Prostate gland (tissue), 2 donors: ENCODE measurements around the gene ATP6AP1. TPM values are rescaled to one million over a fixed set of nuclear protein-coding genes. Genes with fewer than 3 reads are reported as not detected.
A peak's percentile ranks its signal among the peaks of the same experiment; 100 is the strongest.

Experiments used
- DNase-seq: peaks from one replicate; pipeline ENCODE4 v3.0.0-alpha.2; 2019; ENCODE audit warnings: low spot score
- H3K27ac ChIP-seq, 2 donors: fragments of 200-600 bp; sonication (generic); 2 replicates each; pipeline ENCODE4 v1.5.1; 2017 to 2019
- H3K27me3 ChIP-seq: fragments of 200-600 bp; sonication (generic); replicated peaks from 2 replicates; pipeline ENCODE4 v1.5.1; 2019; ENCODE audit not compliant: insufficient read depth
- H3K36me3 ChIP-seq, 2 donors: fragments of 200-600 bp; sonication (generic); 1 replicate in 1 of 2; 2 replicates in 1 of 2; pipeline versions ENCODE4 v1.5.1 to v1.8.1; 2017 to 2019
- H3K4me1 ChIP-seq: fragments of 200-600 bp; sonication (generic); replicated peaks from 2 replicates; pipeline ENCODE4 v1.5.1; 2019
- H3K4me3 ChIP-seq, 2 donors: fragments of 200-600 bp; sonication (generic); 2 replicates each; pipeline ENCODE4 v1.5.1; 2017 to 2019
- H3K9me3 ChIP-seq: fragments of 200-600 bp; sonication (generic); 2 replicates; pipeline ENCODE4 v1.5.1; 2017
- CTCF ChIP-seq, 4 experiments: fragments of 200-600 bp in 2 of 4; fragments of 450-650 bp in 2 of 4; sonication (generic) in 2 of 4; IDR thresholded peaks; 1 replicate in 3 of 4; 2 replicates in 1 of 4; pipeline ENCODE4 v1.5.1; 2016 to 2019; ENCODE audit warnings: antibody characterized with exemption in 4 of 4, mild to moderate bottlenecking in 2 of 4, moderate library complexity in 2 of 4
- POLR2A ChIP-seq: fragments of 450-650 bp; IDR thresholded peaks from one replicate; pipeline ENCODE4 v1.6.1; 2016; ENCODE audit warnings: antibody characterized with exemption, mild to moderate bottlenecking
- POLR2AphosphoS5 ChIP-seq: sonication (generic); formaldehyde crosslinking; IDR thresholded peaks from one replicate; pipeline ENCODE4 v1.6.1; 2017; ENCODE audit warnings: antibody characterized with exemption
- WGBS: methylation state at CpG from one replicate; pipeline ENCODE4 v1.1.5; 2018; 5-methylcytosine and 5-hydroxymethylcytosine counted together
- intact Hi-C: fragments of 100-400 bp; cut with DNase I; formaldehyde crosslinking; loops from one replicate; pipeline ENCODE4 v1.14.2; 2022
- microRNA-seq: library from miRNA; unstranded; fragments of <30 nt; microRNA quantifications from one replicate; pipeline ENCODE4, GENCODE V29; 2016
- small RNA-seq, 2 donors: library from RNA; depleted of rRNA; stranded (forward); fragments of <200 nt; gene quantifications; one replicate each; pipeline ENCODE3, GENCODE V24; 2016
- total RNA-seq, 2 donors: library from RNA; depleted of rRNA; stranded (reverse); fragments of >200 nt; gene quantifications; one replicate each; pipeline ENCODE4 v1.1.0, GENCODE V29; 2016

The ATP6AP1 gene
- total RNA-seq, 2 donors from 2014 or later: 110 to 149 TPM

GRCh38 chrX:154483325-154483724 lies 54.8 kb downstream of the ATP6AP1 start:
- Histone ChIP-seq H3K27ac (no peak overlapping the region), H3K9me3 (no peaks in the 10 kb centered on the region), H3K4me1 (no peaks in the 10 kb centered on the region), H3K36me3 (no peaks in the 10 kb centered on the region), H3K4me3 (no peak overlapping the region), H3K27me3 (no peaks in the 10 kb centered on the region)
- DNase-seq: no peak
- intact Hi-C loops: no loop called here
- TF ChIP-seq POLR2AphosphoS5 (no peak), CTCF (IDR thresholded peaks at IDR 0.05) (no peak), POLR2A (no peak)
- WGBS: 67% methylated on average over 3 of the region's 7 CpGs

GRCh38 chrX:154484255-154485149 lies 56.0 kb downstream of the ATP6AP1 start:
- DNase-seq: no peak
- Histone ChIP-seq H3K27me3 (no peaks in the 10 kb centered on the region), H3K4me1 (no peaks in the 10 kb centered on the region), H3K4me3 (no peak overlapping the region), H3K27ac (no peak overlapping the region), H3K9me3 (no peaks in the 10 kb centered on the region), H3K36me3 (no peaks in the 10 kb centered on the region)
- intact Hi-C loops: loop anchor here (5.0 kb wide), 1 partner anchor 47 kb away; the partner anchor contains the start of gene GDI1
- 83% methylated on average over 13 of the region's 16 CpGs for WGBS
- TF ChIP-seq POLR2AphosphoS5 (no peak), POLR2A (no peak), CTCF (IDR thresholded peaks at IDR 0.05) (no peak)

- intact Hi-C loops: loop anchor here (5.0 kb wide), 1 partner anchor 48 kb away; the partner anchor contains the start of gene GDI1
- DNase-seq: no peak
- H3K36me3 ChIP-seq: no peaks in the 10 kb centered on the region
- 34% methylated on average over 27 of the region's 35 CpGs for WGBS
- peak overlapping the region; percentile 54 to 57 for H3K4me3 ChIP-seq
- H3K4me1 ChIP-seq: no peaks in the 10 kb centered on the region
- TF ChIP-seq POLR2A (no peak), CTCF (IDR thresholded peaks at IDR 0.05) (no peak), POLR2AphosphoS5 (no peak)
- H3K27me3 ChIP-seq: no peaks in the 10 kb centered on the region
- peak overlapping the region; percentile 75 to 85 for H3K27ac ChIP-seq
- H3K9me3 ChIP-seq: no peaks in the 10 kb centered on the region
Measured at GRCh38 chrX:154485150-154486051, 56.9 kb downstream of the ATP6AP1 start.

GRCh38 chrX:154486052-154486395 lies 57.5 kb downstream of the ATP6AP1 start:
- no peak for DNase-seq

More at GRCh38 chrX:154486052-154486395, 57.5 kb downstream of the ATP6AP1 start:
- no peaks in the 10 kb centered on the region for H3K4me1 ChIP-seq
- TF ChIP-seq POLR2A: no peak
- TF ChIP-seq POLR2AphosphoS5: no peak
- no peak for TF ChIP-seq CTCF (IDR thresholded peaks at IDR 0.05)
- intact Hi-C loops: loop anchor here (5.0 kb wide), 1 partner anchor 49 kb away; the partner anchor contains the start of gene GDI1
- no peaks in the 10 kb centered on the region for H3K36me3 ChIP-seq
- H3K27me3 ChIP-seq: no peaks in the 10 kb centered on the region
- peak overlapping the region; percentile 75 to 85 for H3K27ac ChIP-seq
- 0% methylated on average over 14 of the region's 35 CpGs for WGBS
- H3K4me3 ChIP-seq: peak overlapping the region; percentile 54 to 57
- H3K9me3 ChIP-seq: no peaks in the 10 kb centered on the region

Small RNA genes within 50 kb of the gene (microRNA-seq; reads per million reads assigned to microRNA genes)
- gene MIR6858: 3.6 reads per million, percentile 39 among the genes with 10 or more reads in this experiment

Small RNA genes within 50 kb of the gene (small RNA-seq; reads per million reads assigned to genes)
- gene MIR6858 (0.50 to 0.56 reads per million in 2 donors), gene SNORA70 (0 reads per million in 2 donors)

Other genes starting within 250 kb of the ATP6AP1 start
- gene OPN1MW, start 246.1 kb upstream of the ATP6AP1 start, total RNA-seq: not detected
- not detected for gene OPN1MW2, start 208.9 kb upstream of the ATP6AP1 start, total RNA-seq
- gene OPN1MW3, start 171.1 kb upstream of the ATP6AP1 start, total RNA-seq: not detected
- gene TEX28, start 133.6 kb upstream of the ATP6AP1 start, total RNA-seq: 1 to 10 TPM in 1 of 2 donors, not detected in 1; 1.5 TPM
- 100 to 1,000 TPM in 1 of 2 donors, not detected in 1; 113 TPM for gene TKTL1, start 132.9 kb upstream of the ATP6AP1 start, total RNA-seq
- gene FLNA, start 54.0 kb upstream of the ATP6AP1 start, total RNA-seq: 1,000 to 10,000 TPM; 1,711 to 2,337 TPM
- gene EMD, start 49.4 kb upstream of the ATP6AP1 start, total RNA-seq: 10 to 100 TPM; 61.4 to 66.1 TPM
- gene RPL10, start 30.3 kb upstream of the ATP6AP1 start, total RNA-seq: 1,000 to 10,000 TPM; 3,702 to 5,500 TPM
- gene DNASE1L1, start 19.4 kb upstream of the ATP6AP1 start, total RNA-seq: 10 to 100 TPM; 36.8 to 70.7 TPM
- gene TAFAZZIN, start 17.1 kb upstream of the ATP6AP1 start, total RNA-seq: 10 to 100 TPM; 25.7 to 56.5 TPM
- gene GDI1, start 8.5 kb downstream of the ATP6AP1 start, total RNA-seq: 100 to 1,000 TPM in 1 of 2 donors, 10 to 100 TPM in 1; 52.9 to 148 TPM
- 10 to 100 TPM; 32.9 to 35.8 TPM for gene FAM50A, start 15.5 kb downstream of the ATP6AP1 start, total RNA-seq
- gene PLXNA3, start 29.6 kb downstream of the ATP6AP1 start, total RNA-seq: 10 to 100 TPM; 15.7 to 21.0 TPM
- gene LAGE3, start 50.6 kb downstream of the ATP6AP1 start, total RNA-seq: 10 to 100 TPM; 39.1 to 44.2 TPM
- gene UBL4A, start 57.9 kb downstream of the ATP6AP1 start, total RNA-seq: 10 to 100 TPM; 31.9 to 53.7 TPM
- 10 to 100 TPM; 28.0 to 45.6 TPM for gene SLC10A3, start 62.0 kb downstream of the ATP6AP1 start, total RNA-seq
- 10 to 100 TPM; 52.0 to 72.7 TPM for gene FAM3A, start 87.6 kb downstream of the ATP6AP1 start, total RNA-seq
- 100 to 1,000 TPM in 1 of 2 donors, 10 to 100 TPM in 1; 27.9 to 300 TPM for gene G6PD, start 118.2 kb downstream of the ATP6AP1 start, total RNA-seq
- 10 to 100 TPM; 16.4 to 31.7 TPM for gene IKBKG, start 118.9 kb downstream of the ATP6AP1 start, total RNA-seq
- gene CTAG1A, start 156.5 kb downstream of the ATP6AP1 start, total RNA-seq: 10 to 100 TPM in 1 of 2 donors, not detected in 1; 11.8 TPM
- gene CTAG1B, start 190.6 kb downstream of the ATP6AP1 start, total RNA-seq: 1 to 10 TPM in 1 of 2 donors, not detected in 1; 8.7 TPM
- 10 to 100 TPM in 1 of 2 donors, not detected in 1; 15.4 TPM for gene CTAG2, start 224.9 kb downstream of the ATP6AP1 start, total RNA-seq